AG20443 (cell line): ENCODE measurements around the gene AOX1.
"Not testable (repeated sequence)": the region's sequence is repeated elsewhere in the genome, so short reads cannot be mapped to it uniquely, and the experiment has no call there.

Source experiments
- DNase-seq: peaks from one replicate; pipeline ENCODE4 v3.0.0; 2012; ENCODE audit warnings: low spot score, mixed read lengths

Gene AOX1

DNA sequence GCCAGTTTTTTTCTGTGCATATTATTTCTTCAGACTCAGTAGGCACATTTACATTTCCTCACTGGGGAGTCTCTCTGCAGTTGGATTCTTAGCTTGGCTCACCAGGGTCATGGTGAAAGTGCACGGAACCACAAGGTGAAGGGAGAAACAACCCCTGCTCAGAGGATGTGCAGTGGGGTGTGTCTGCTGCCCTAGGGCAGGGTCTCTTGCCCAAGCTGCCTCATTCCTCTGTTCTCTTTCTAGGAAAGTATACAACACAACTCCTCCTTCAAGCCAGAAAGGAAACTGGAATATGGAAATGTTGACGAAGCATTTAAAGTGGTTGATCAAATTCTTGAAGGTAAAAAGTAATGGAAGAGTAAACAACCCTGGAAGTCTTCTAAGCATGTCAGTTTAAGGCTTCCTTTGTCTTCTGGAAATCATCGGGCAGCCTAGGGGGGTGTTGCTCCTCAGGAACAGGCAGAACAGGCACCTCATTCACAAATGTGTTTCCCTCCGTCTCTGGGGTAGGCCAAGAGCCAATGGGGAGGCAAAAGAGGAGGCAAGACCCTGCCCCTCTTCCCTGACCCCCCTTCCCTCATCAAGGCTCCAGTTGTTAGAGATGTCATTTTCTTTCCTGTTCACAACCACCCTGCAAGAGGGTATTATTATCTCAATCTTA, 41.4 kb downstream of the AOX1 start:
- DNase-seq, result no peak

- not testable (repeated sequence) for DNase-seq
These were observed 42.6 kb downstream of the AOX1 start for GRCh38 chr2:200628461-200628860.

DNA sequence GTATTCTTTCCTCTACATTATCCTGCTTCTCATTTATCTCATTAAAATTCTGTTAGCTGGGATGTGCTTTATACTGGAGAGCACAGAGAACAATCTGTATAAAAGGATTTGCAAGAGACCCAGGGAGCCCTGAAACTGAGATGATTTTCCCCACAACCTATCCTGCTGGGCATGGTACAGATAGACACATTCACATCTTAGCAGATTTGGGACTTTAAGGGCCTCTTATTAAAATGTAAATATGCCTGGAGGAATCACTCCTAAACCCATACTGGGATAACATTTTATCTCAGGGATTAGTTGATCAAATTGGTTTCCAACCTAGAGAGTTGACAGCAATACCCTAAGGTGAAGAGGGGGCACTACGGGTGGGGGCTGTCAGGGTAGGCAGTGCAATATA, 45.5 kb downstream of the AOX1 start:
- no peak for DNase-seq

DNA sequence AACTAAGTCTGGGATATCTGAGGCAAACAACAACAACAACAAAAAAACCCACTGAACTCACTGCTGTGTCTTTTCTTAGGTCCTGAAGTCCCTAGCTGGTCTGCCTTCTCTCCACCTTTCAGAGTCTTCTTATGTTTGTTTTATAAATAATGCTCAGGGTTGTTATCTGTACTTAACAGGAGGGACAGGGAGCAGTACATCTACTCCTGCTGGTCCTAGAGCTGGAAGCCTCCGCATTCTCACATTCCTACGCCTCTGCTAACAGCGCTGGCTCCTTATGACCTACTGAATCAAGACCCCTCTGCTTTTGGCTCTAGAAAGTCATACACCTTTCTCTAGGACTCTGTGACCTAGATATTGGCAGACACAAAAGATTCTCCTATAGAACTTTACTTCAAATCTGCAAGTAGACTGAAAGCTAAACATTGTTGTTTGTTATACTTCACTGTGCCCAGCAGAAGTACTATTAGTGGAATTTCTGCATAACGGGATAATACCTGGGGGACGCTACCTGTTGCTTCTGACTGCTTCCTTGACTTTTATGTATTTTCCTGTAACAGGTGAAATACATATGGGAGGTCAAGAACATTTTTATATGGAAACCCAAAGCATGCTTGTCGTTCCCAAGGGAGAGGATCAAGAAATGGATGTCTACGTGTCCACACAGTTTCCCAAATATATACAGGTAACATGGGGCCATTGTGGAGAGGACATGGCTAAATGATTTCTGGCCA, 48.6 kb downstream of the AOX1 start:
- no peak for DNase-seq

DNA sequence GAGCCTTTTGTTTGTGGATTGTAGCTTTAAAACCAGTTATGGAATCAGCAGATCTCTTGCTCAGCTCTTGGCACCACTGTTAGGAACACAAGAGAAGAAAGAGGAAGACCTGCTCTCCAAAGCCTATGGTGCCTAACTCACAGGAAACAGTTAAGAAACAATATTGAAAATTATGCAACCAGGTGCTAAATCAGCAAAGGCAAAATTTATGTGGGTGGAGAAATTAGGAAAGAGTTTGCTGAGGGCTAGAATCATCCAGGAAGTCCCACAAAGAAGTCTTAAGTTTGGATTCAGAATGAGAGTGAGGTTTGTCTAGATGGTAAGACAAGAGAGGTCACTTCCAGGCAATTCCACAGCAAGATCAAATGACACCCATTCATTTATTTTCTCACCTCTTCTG, 49.4 kb downstream of the AOX1 start:
- DNase-seq, result no peak

- DNase-seq, result no peak
These were observed 52.1 kb downstream of the AOX1 start for GRCh38 chr2:200637901-200638300.

DNA sequence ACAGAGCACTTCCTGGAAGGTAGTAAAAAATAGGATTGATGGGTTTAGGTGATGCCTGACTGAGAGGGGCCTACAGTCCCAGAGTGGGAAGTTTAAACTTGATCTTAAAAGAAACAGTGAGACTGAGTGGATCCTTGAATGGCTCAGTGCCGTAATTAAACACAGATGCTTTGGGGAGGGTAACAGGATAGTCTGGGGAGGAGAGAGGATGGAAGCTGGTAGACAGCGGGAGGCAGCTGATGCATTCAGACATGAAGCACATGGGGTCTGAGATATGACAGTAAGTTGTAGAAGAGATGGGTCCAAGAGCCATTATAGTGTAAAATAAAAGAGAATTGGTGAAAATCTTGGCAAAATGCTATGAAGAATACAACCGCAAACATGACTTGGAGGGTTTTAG, 54.4 kb downstream of the AOX1 start:
- no peak for DNase-seq

GRCh38 chr2:200640901-200641300, 55.1 kb downstream of the AOX1 start:
- DNase-seq, result peak; percentile 25

GRCh38 chr2:200648518-200649281, 62.9 kb downstream of the AOX1 start:
- not testable (repeated sequence) for DNase-seq

- no peak for DNase-seq
These were observed 63.9 kb downstream of the AOX1 start for GRCh38 chr2:200649724-200650123.

DNA sequence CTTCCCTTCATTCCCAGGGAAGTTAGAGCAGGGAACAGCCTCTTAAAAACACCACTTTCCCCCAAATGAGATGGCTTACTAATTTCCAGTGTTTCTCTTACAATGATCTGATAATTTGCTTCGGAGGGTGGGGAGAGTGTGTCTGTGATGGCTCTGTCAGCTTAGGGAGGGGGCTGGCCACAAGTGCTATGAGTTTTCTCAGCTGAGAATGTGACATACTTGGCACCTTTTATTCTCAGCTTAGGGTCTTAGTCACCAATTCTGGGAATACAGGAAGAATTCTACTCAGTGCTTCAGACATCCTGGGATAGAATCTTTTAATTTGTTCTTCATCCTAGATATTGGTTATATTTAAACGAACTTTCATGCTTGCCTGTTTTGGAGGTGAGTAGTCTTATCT, 64.4 kb downstream of the AOX1 start:
- peak; percentile 31 for DNase-seq

- DNase-seq, result no peak
These were observed 66.3 kb downstream of the AOX1 start for GRCh38 chr2:200652158-200652557.

DNA sequence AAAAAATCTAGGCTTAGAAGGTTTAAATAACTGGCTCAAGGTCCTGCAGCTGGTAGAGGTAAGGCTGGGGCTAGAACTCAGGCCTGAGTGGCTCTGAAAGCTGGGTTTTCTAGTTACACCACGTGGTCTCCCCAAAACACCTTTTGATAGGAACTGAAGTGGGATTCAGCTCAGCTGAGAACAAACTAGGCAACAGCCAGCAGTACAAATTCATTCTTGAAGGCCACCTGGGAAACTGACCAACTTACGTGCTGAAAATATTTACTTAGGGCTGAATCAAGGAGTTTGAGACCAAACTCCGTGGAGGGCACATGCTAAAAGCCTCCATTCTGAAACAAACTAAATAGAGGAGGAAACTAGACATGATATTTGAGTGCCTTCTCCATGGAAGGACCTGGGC, 67.2 kb downstream of the AOX1 start:
- no peak for DNase-seq

DNA sequence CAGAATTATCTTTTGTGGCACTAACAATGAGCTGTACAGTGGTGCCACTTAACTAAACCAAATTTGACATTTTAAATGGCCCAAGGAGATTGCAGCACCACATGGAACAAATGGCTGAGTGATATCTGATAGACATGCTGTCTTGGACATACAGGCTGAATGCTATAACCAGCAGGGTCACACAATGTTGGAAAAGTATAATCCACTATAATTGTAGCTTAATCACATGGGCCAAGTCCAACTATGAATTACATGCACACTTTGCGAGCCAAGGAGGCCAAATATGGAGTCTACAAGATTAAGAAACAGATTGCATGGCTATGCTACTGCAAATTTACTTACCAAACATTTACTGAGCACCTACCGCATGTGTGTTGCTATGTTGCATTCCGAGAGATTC, 69.0 kb downstream of the AOX1 start:
- no peak for DNase-seq

GRCh38 chr2:200655918-200656580, 70.2 kb downstream of the AOX1 start:
- DNase-seq, result peak; percentile 34

- DNase-seq, result no peak
These were observed 72.6 kb downstream of the AOX1 start for GRCh38 chr2:200658278-200658864.

- no peak for DNase-seq
These were observed 73.6 kb downstream of the AOX1 start for GRCh38 chr2:200659410-200659809.

- no peak for DNase-seq
These were observed 75.7 kb downstream of the AOX1 start for GRCh38 chr2:200661477-200661876.

GRCh38 chr2:200662727-200663126, 76.9 kb downstream of the AOX1 start:
- DNase-seq, result peak; percentile 40

DNA sequence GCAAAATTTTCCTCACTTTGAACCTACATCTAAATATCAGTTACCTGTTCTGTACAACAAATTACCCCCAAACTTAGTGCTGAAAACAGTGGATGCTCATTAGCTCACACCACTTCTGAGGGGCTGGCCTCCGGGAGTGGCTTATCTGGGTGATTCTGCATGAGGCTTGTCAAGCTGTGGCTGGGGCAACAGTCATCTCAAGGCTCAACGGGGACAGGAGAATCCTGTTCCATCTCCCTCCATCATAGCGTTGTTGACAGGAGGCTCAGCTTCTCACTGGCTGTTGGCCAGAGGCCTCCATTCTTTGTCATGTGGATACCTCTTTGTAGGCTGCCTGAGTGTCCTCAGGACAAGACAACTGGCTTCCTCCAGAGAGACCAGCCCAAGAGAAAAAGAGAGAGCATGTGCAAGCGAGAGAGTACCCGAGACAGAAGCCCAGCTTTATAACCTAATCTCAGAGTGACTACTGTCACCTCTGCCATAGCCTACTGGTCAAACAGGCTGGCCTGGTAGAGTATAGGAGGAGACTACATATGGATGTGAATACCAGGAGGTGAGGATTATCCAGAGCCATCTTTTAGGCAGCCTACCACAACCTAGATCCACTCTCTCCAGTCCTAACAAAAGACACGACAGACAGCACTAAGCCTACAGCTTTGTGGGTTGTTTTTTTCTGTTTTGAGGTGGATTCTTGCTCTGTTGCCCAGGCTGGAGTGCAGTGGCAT, 79.1 kb downstream of the AOX1 start:
- no peak for DNase-seq
